Mesenchymal stem cell (in vitro differentiated cells and primary cell): Measurements from ENCODE around the gene CTAGE6.
"Not testable (repeated sequence)": the region's sequence is repeated elsewhere in the genome, so short reads cannot be mapped to it uniquely, and the experiment has no call there.

Source experiments
- DNase-seq: peaks from one replicate; pipeline ENCODE4 v3.0.0-alpha.2; 2013
- H2AFZ ChIP-seq: one replicate; pipeline ENCODE4 v1.6.1; 2013; ENCODE audit warnings: low read depth, mild to moderate bottlenecking, control low read depth, inconsistent platforms, low read length, moderate library complexity
- H2AK5ac ChIP-seq: 2 replicates; pipeline ENCODE4 v1.6.1; 2013; ENCODE audit warnings: low read length, moderate library complexity, mild to moderate bottlenecking, inconsistent platforms; ENCODE audit not compliant: severe bottlenecking
- H2BK120ac ChIP-seq: one replicate; pipeline ENCODE4 v1.6.1; 2013; ENCODE audit warnings: low read depth, mild to moderate bottlenecking, inconsistent platforms, low read length, moderate library complexity
- H2BK12ac ChIP-seq, 2 experiments: one replicate each; pipeline ENCODE4 v1.6.1; 2013; ENCODE audit warnings: inconsistent platforms in 2 of 2, low read length in 2 of 2, mild to moderate bottlenecking in 2 of 2, moderate library complexity in 2 of 2, control low read depth in 1 of 2
- H2BK15ac ChIP-seq: one replicate; pipeline ENCODE4 v1.6.1; 2013; ENCODE audit warnings: mild to moderate bottlenecking, low read depth, inconsistent platforms; ENCODE audit not compliant: poor library complexity, severe bottlenecking
- H2BK5ac ChIP-seq: 2 replicates; pipeline ENCODE4 v1.6.1; 2013; ENCODE audit warnings: low read depth, mild to moderate bottlenecking, low read length, control low read depth, inconsistent platforms; ENCODE audit not compliant: poor library complexity, severe bottlenecking
- H3K14ac ChIP-seq, 2 experiments: one replicate each; pipeline ENCODE4 v1.6.1; 2013; ENCODE audit warnings: inconsistent platforms in 2 of 2, low read length in 2 of 2, control low read depth in 1 of 2, mild to moderate bottlenecking in 1 of 2, moderate library complexity in 1 of 2
- H3K18ac ChIP-seq, 2 experiments: one replicate each; pipeline ENCODE4 v1.6.1; 2013; ENCODE audit warnings: inconsistent platforms in 2 of 2, low read length in 2 of 2, control low read depth in 1 of 2, low read depth in 1 of 2, mild to moderate bottlenecking in 1 of 2
- H3K23ac ChIP-seq, 2 experiments: one replicate each; pipeline ENCODE4 v1.6.1; 2013; ENCODE audit warnings: inconsistent platforms in 2 of 2, low read length in 2 of 2, mild to moderate bottlenecking in 2 of 2, moderate library complexity in 2 of 2, control low read depth in 1 of 2
- H3K27ac ChIP-seq: 2 replicates; pipeline ENCODE4 v1.5.1; 2013; ENCODE audit warnings: mild to moderate bottlenecking, moderate library complexity, low read length, control low read depth, inconsistent platforms; ENCODE audit not compliant: poor library complexity, severe bottlenecking
- H3K27me3 ChIP-seq, 2 experiments: 2 replicates each; pipeline versions ENCODE4 v1.6.1 to v1.7.0; 2013; ENCODE audit warnings: low read length in 2 of 2, mild to moderate bottlenecking in 2 of 2, moderate library complexity in 2 of 2, control low read depth in 1 of 2, inconsistent platforms in 1 of 2; ENCODE audit not compliant: control insufficient read depth in 1 of 2, insufficient read depth in 1 of 2
- H3K36me3 ChIP-seq, 2 experiments: 2 replicates each; pipeline versions ENCODE4 v1.6.1 to v1.7.0; 2013; ENCODE audit warnings: low read length in 2 of 2, control low read depth in 1 of 2, inconsistent platforms in 1 of 2, low read depth in 1 of 2, mild to moderate bottlenecking in 1 of 2; ENCODE audit not compliant: insufficient read depth in 2 of 2, control insufficient read depth in 1 of 2
- H3K4ac ChIP-seq, 2 experiments: one replicate each; pipeline ENCODE4 v1.6.1; 2013; ENCODE audit warnings: inconsistent platforms in 2 of 2, low read length in 2 of 2, mild to moderate bottlenecking in 2 of 2, moderate library complexity in 2 of 2, control low read depth in 1 of 2, low read depth in 1 of 2
- H3K4me1 ChIP-seq: 2 replicates; pipeline ENCODE4 v1.6.1; 2013; ENCODE audit warnings: low read depth, low read length, control low read depth; ENCODE audit not compliant: control insufficient read depth, insufficient read depth
- H3K4me2 ChIP-seq: 2 replicates; pipeline ENCODE4 v1.6.1; 2013; ENCODE audit warnings: low read length, mild to moderate bottlenecking, inconsistent platforms; ENCODE audit not compliant: poor library complexity, severe bottlenecking
- H3K4me3 ChIP-seq, 2 experiments: 2 replicates each; pipeline versions ENCODE4 v1.5.1 to v1.7.0; 2013; ENCODE audit warnings: low read length in 2 of 2, mild to moderate bottlenecking in 2 of 2, control low read depth in 1 of 2, low read depth in 1 of 2; ENCODE audit not compliant: insufficient read depth in 1 of 2
- H3K79me1 ChIP-seq: replicated peaks from 2 replicates; pipeline ENCODE4 v1.6.1; 2013; ENCODE audit warnings: mild to moderate bottlenecking, control low read depth, low read length, inconsistent platforms; ENCODE audit not compliant: poor library complexity, severe bottlenecking
- H3K9ac ChIP-seq: 2 replicates; pipeline ENCODE4 v1.7.0; 2013; ENCODE audit warnings: mild to moderate bottlenecking, low read length, moderate library complexity
- H3K9me3 ChIP-seq: 2 replicates; pipeline ENCODE4 v1.7.0; 2013; ENCODE audit warnings: mild to moderate bottlenecking, low read length; ENCODE audit not compliant: control insufficient read depth
- H4K8ac ChIP-seq: one replicate; pipeline ENCODE4 v1.6.1; 2013; ENCODE audit warnings: inconsistent platforms, mild to moderate bottlenecking, low read length, moderate library complexity
- H4K91ac ChIP-seq: one replicate; pipeline ENCODE4 v1.6.1; 2013; ENCODE audit warnings: mild to moderate bottlenecking, low read length, inconsistent platforms
- WGBS: methylation state at CpG from one replicate; pipeline ENCODE4 v1.1.7; 2013; ENCODE audit warnings: mixed read lengths; 5-methylcytosine and 5-hydroxymethylcytosine counted together

The CTAGE6 gene

DNA sequence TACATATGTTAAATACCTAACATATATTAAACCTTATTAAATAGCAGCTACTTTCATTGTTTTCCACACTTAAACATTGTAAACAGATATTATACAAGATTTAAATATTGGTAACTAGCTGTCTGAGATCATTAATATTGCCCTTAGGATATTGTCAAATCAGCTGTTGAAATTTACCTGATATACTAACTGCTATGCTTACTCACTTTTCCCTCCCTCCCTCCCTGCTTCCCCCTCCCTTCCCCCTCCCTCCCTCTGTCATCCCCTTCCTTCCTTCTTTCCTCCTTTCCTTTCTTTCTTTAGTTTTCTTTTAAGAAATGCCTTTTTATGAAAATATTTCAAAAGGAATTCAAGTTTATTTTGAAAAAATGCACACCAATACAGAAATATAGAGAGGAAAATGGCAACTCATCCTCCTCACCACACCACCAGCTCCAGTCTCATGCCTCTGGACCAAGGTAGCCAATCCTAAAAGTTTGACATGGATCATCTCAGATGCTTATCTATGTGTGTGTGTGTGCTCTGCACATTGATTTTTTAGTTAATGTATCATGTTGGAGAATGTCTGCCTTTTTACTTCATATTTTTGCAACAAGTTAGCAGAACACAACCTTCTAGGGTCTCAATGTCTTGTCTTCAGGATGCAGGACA lies 41.8 kb downstream of the CTAGE6 start:
- not testable (repeated sequence) for H3K4me3 ChIP-seq, H3K9ac ChIP-seq, H3K36me3 ChIP-seq, H3K27me3 ChIP-seq, H2BK15ac ChIP-seq, H4K8ac ChIP-seq, H2BK12ac ChIP-seq, H3K4me2 ChIP-seq, H3K14ac ChIP-seq, H3K4me1 ChIP-seq, H3K79me1 ChIP-seq, H3K9me3 ChIP-seq, H3K23ac ChIP-seq, H2AFZ ChIP-seq, H2AK5ac ChIP-seq, H3K27ac ChIP-seq, H2BK120ac ChIP-seq, H3K18ac ChIP-seq, DNase-seq, H3K4ac ChIP-seq, H2BK5ac ChIP-seq, H4K91ac ChIP-seq

- not testable (repeated sequence) for H3K14ac ChIP-seq, H2BK5ac ChIP-seq, H3K9ac ChIP-seq, H2BK120ac ChIP-seq, H3K27me3 ChIP-seq, H3K4me3 ChIP-seq, H3K18ac ChIP-seq, H3K36me3 ChIP-seq, H4K8ac ChIP-seq, H3K79me1 ChIP-seq, H3K4me2 ChIP-seq, H3K4me1 ChIP-seq, H3K4ac ChIP-seq, H2BK12ac ChIP-seq, H3K23ac ChIP-seq, H2AFZ ChIP-seq, H3K27ac ChIP-seq, H2AK5ac ChIP-seq, DNase-seq, H4K91ac ChIP-seq, H3K9me3 ChIP-seq, H2BK15ac ChIP-seq
- no CpG with 5 or more reads among the region's 11 CpGs for WGBS
These were observed 42.7 kb downstream of the CTAGE6 start for GRCh38 chr7:143714581-143715454.

GRCh38 chr7:143712381-143712780 lies 45.1 kb downstream of the CTAGE6 start:
- H2AFZ ChIP-seq = not testable (repeated sequence)
- WGBS = no CpG with 5 or more reads among the region's 5 CpGs

DNA sequence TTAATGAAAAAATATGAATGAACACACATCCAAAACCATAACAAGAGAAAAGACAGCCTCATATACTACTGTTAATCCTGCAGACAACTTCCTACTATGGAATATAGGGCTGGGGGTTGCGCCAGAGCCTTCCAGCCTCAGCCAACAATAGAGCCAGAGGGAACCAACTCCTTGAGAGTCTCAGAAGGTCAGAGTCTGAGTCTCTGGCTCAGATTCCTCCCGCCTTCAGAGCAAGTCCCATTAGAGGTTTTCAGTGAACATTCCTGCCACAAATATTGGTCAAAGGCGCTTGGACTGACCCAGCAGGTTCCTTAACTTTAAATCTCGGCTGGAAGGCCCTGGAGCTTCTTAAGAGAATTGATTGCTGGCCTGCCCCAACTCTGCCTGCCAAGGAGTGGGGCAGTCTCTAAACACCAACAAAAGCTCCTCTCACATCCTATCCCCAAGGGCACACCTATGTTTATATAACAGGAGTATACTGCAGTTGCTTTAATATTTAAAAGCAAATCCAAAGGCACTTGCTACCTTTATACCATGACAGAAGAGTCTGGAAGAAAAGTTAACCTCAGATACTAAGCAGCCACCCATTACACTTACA lies 45.7 kb downstream of the CTAGE6 start:
- H3K18ac ChIP-seq, H3K23ac ChIP-seq, H2AK5ac ChIP-seq, H2AFZ ChIP-seq, H3K27me3 ChIP-seq, DNase-seq, H3K14ac ChIP-seq, H3K9me3 ChIP-seq, H3K4me2 ChIP-seq, H2BK15ac ChIP-seq, H3K9ac ChIP-seq, H3K4me1 ChIP-seq, H3K4me3 ChIP-seq, H3K4ac ChIP-seq, H2BK12ac ChIP-seq, H3K36me3 ChIP-seq, H4K91ac ChIP-seq, H3K27ac ChIP-seq, H4K8ac ChIP-seq, H3K79me1 ChIP-seq, H2BK120ac ChIP-seq, H2BK5ac ChIP-seq: not testable (repeated sequence)
- no CpG with 5 or more reads among the region's 4 CpGs for WGBS

More at GRCh38 chr7:143712381-143712780, 45.1 kb downstream of the CTAGE6 start:
- H3K9ac ChIP-seq, H2BK15ac ChIP-seq, H3K79me1 ChIP-seq, H2BK12ac ChIP-seq, H2BK120ac ChIP-seq, H4K8ac ChIP-seq, H4K91ac ChIP-seq, H3K27ac ChIP-seq, DNase-seq, H3K23ac ChIP-seq, H3K36me3 ChIP-seq, H2BK5ac ChIP-seq, H3K4me1 ChIP-seq, H3K14ac ChIP-seq, H2AK5ac ChIP-seq, H3K4me3 ChIP-seq, H3K4ac ChIP-seq, H3K4me2 ChIP-seq, H3K9me3 ChIP-seq, H3K18ac ChIP-seq, H3K27me3 ChIP-seq: not testable (repeated sequence)
